Muscle of leg (tissue), 11 donors: ENCODE results near the gene ABCB11. TPM values are rescaled to one million over a fixed set of nuclear protein-coding genes. Genes with fewer than 3 reads are reported as not detected.
A peak's percentile ranks its signal among the peaks of the same experiment; 100 is the strongest.
"Not testable (repeated sequence)": the region's sequence is repeated elsewhere in the genome, so short reads cannot be mapped to it uniquely, and the experiment has no call there.

ENCODE experiments used
- DNase-seq: peaks from one replicate; pipeline ENCODE4 v3.0.0; 2013
- H3K27ac ChIP-seq: one replicate; pipeline ENCODE4 v1.5.1; 2013; ENCODE audit warnings: mild to moderate bottlenecking, low read length, control low read depth
- H3K27me3 ChIP-seq: one replicate; pipeline ENCODE4 v1.6.1; 2013; ENCODE audit warnings: low read length; ENCODE audit not compliant: control insufficient read depth, insufficient read depth
- H3K36me3 ChIP-seq: one replicate; pipeline ENCODE4 v1.6.1; 2013; ENCODE audit warnings: low read length; ENCODE audit not compliant: control insufficient read depth, insufficient read depth
- H3K4me1 ChIP-seq: one replicate; pipeline ENCODE4 v1.6.1; 2013; ENCODE audit warnings: low read length; ENCODE audit not compliant: control insufficient read depth, insufficient read depth
- H3K4me3 ChIP-seq: one replicate; pipeline ENCODE4 v1.5.1; 2013; ENCODE audit warnings: low read length, control low read depth
- H3K9me3 ChIP-seq: replicated peaks from 2 replicates; pipeline ENCODE4 v1.6.1; 2013; ENCODE audit warnings: low read depth, low read length; ENCODE audit not compliant: control insufficient read depth
- WGBS: methylation state at CpG from one replicate; pipeline ENCODE4 v1.1.5; 2013; ENCODE audit warnings: missing lambda C conversion rate; ENCODE audit not compliant: insufficient coverage; 5-methylcytosine and 5-hydroxymethylcytosine counted together
- polyA plus RNA-seq, 8 donors: library from polyadenylated mRNA; unstranded; fragments of 120-200 nt; gene quantifications; one replicate each; pipeline versions ENCODE4 v1.2.1 to v1.2.3, GENCODE V29; 2013; ENCODE audit warnings: inconsistent platforms in 1 of 8, low replicate concordance in 1 of 8; ENCODE audit not compliant: insufficient read length in 8 of 8, insufficient read depth in 1 of 8
- total RNA-seq: library from RNA; stranded (reverse); fragments of 120-200 nt; gene quantifications from one replicate; pipeline ENCODE4 v1.2.4, GENCODE V29; 2013

ABCB11 gene
- total and polyA plus RNA-seq, 9 donors = 0.04 to 0.27 (median 0.12) TPM; not detected in 3

DNA sequence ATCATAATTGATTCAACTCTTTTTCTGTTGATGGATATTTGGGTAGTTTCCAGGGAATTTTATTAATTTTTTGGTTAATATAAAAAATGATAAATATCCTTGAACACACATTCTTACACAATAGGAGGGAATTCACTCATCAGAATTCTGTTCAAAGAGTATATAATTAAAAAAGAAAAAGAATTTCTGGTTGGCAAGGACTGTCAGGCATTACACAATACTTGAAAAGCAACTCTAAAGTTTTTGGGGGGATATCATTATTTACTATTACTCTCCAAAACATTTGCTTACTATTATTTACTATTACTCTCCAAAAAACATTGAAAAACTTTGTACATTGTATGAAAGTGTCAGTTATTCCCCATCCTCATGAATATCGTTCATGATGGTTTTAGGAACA lies 92.1 kb downstream of the ABCB11 start:
- Histone ChIP-seq H3K4me3 (no peak overlapping the region), H3K9me3 (no peaks in the 10 kb centered on the region), H3K27ac (no peak overlapping the region), H3K36me3 (no peaks in the 10 kb centered on the region), H3K4me1 (no peaks in the 10 kb centered on the region), H3K27me3 (no peaks in the 10 kb centered on the region)
- WGBS = no CpG with 5 or more reads among the region's 1 CpG
- DNase-seq = no peak

- DNase-seq = no peak
- Histone ChIP-seq H3K9me3 (no peaks in the 10 kb centered on the region), H3K4me1 (no peaks in the 10 kb centered on the region), H3K4me3 (no peak overlapping the region), H3K27ac (no peak overlapping the region), H3K27me3 (no peaks in the 10 kb centered on the region), H3K36me3 (no peaks in the 10 kb centered on the region)
- WGBS = 88% methylated on average over 3 of the region's 14 CpGs
Measured at GRCh38 chr2:168935810-168936581, 95.1 kb downstream of the ABCB11 start.

DNA sequence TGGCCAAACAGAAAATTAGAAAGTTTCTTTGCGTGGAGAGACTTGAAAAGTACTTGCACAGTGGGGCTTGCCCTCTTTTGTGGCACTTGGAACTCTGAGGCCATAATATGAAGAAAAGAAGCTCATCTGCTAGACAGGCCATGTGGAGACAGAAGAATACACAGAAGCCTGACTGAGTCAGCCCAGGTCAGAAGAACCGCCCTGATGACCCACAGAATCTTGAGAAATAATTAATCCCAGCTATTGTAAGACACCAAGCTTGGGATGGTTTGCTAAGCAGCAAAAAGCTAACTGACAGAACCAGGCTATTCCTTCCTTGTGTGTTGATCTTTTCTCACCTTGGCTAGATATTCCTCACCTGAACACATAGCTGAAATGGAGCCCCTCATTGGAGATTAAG lies 96.3 kb downstream of the ABCB11 start:
- Histone ChIP-seq H3K9me3 (no peaks in the 10 kb centered on the region), H3K36me3 (no peaks in the 10 kb centered on the region), H3K27ac (no peak overlapping the region), H3K27me3 (no peaks in the 10 kb centered on the region), H3K4me3 (no peak overlapping the region), H3K4me1 (no peaks in the 10 kb centered on the region)
- 71% methylated on average over 1 of the region's 2 CpGs for WGBS
- no peak for DNase-seq

- not testable (repeated sequence) for H3K9me3 ChIP-seq, H3K4me3 ChIP-seq, H3K27ac ChIP-seq, H3K36me3 ChIP-seq, DNase-seq, H3K4me1 ChIP-seq, H3K27me3 ChIP-seq
- WGBS = 100% methylated on average over 2 of the region's 4 CpGs
Measured at GRCh38 chr2:168932174-168932573, 99.0 kb downstream of the ABCB11 start.

GRCh38 chr2:168930242-168930641 lies 100.9 kb downstream of the ABCB11 start:
- no peaks in the 10 kb centered on the region for H3K9me3 ChIP-seq
- WGBS = no CpG with 5 or more reads among the region's 1 CpG
- no peaks in the 10 kb centered on the region for H3K4me1 ChIP-seq
- H3K36me3 ChIP-seq = no peaks in the 10 kb centered on the region
- DNase-seq = no peak
- H3K4me3 ChIP-seq = no peak overlapping the region
- H3K27me3 ChIP-seq = no peaks in the 10 kb centered on the region
- no peak overlapping the region for H3K27ac ChIP-seq

DNA sequence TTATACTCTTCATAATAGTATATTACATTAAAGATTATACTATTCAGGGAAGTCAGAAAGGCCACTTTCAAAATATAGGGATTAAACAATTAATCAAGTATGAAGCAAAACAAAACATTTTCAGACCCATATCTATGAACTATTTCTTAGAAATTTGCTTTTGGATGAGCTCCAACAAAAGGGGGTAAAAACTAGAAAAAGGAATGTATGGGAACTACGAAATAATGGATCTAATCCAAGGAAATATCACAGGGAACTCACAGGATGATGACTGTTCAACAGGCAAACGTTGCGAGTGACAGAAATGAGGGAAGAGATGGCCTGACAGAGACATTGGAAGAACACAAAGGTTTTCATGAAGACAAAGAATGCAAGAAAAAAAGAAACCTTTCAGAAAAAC lies 102.1 kb downstream of the ABCB11 start:
- H3K36me3 ChIP-seq = no peaks in the 10 kb centered on the region
- H3K27me3 ChIP-seq = no peaks in the 10 kb centered on the region
- no peak overlapping the region for H3K4me3 ChIP-seq
- no peak for DNase-seq
- WGBS = 29% methylated on average over 1 of the region's 3 CpGs
- H3K9me3 ChIP-seq = no peaks in the 10 kb centered on the region
- H3K27ac ChIP-seq = no peak overlapping the region
- no peaks in the 10 kb centered on the region for H3K4me1 ChIP-seq

- no peaks in the 10 kb centered on the region for H3K36me3 ChIP-seq
- no peaks in the 10 kb centered on the region for H3K9me3 ChIP-seq
- no peaks in the 10 kb centered on the region for H3K4me1 ChIP-seq
- WGBS = no CpG with 5 or more reads among the region's 3 CpGs
- H3K27ac ChIP-seq = no peak overlapping the region
- DNase-seq = no peak
- H3K27me3 ChIP-seq = no peaks in the 10 kb centered on the region
- no peak overlapping the region for H3K4me3 ChIP-seq
Measured at GRCh38 chr2:168928113-168928831, 102.9 kb downstream of the ABCB11 start.

DNA sequence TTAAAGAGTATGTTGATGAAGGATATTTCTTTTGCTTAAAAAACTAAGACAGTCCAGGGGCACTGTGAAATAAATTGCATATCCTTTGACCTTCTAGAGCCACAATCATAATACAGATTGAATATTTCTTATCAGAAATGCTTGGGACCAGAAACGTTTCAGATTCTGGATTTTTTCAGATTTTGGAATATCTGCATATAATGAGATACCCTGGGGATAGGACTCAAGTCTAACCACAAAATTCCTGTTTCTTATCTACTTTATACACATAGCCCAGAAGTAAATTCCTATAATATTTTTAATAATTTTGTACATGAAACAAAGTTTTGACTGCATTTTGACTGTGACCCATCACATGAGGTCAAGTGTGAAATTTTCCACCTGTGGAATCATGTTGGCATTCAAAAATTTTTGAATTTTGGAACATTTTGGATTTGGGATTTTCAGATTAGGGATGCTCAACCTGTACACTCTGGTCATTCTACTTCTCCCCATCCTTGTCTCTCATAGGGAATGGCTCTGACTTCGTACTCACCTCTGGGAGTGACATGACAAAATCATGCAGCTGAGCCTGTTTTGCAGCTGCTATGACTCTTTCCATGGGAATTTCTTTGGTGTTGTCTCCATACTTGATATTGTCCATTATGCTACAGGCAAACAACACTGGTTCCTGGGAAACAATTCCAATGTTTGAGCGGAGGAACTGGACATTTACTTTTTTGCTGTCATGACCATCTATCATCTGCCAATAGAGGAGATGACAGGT lies 104.3 kb downstream of the ABCB11 start:
- Histone ChIP-seq H3K27me3 (no peaks in the 10 kb centered on the region), H3K9me3 (no peaks in the 10 kb centered on the region), H3K36me3 (no peaks in the 10 kb centered on the region), H3K4me3 (no peak overlapping the region), H3K4me1 (no peaks in the 10 kb centered on the region), H3K27ac (no peak overlapping the region)
- DNase-seq = no peak
- WGBS = no CpG with 5 or more reads among the region's 3 CpGs

DNA sequence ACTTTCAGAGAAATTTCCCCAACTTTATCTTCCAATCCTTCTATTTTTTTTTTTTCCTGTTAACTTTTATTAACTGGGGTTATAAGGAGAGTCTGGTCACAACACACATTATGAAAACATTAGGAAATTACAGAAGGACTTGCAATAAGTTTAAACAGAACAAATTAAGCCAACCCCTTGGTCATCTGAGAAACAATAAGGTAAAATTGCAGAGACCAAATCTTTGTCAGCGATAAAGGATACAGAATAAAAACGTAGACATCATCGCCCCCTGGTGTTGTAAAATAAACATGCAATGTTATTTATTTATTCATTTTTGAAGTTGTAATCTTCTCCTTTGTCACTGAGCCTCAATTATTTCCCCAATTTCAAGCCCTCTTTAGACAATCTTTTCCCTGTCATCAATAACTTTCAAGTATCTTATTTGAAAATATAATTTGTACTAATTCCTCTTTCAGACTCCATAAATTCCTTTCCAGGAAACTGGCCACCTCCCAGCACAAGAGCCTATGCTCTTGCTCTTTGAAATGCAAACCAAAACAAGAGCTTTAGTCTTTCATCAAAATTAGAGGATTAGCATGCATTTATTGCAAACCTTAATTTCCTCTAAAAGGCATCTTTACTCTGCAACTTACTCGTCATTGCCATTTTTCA lies 110.5 kb downstream of the ABCB11 start:
- DNase-seq = peak; percentile 40
- Histone ChIP-seq H3K27ac (no peak overlapping the region), H3K27me3 (no peaks in the 10 kb centered on the region), H3K9me3 (no peaks in the 10 kb centered on the region), H3K4me1 (no peaks in the 10 kb centered on the region), H3K4me3 (no peak overlapping the region), H3K36me3 (no peaks in the 10 kb centered on the region)
- WGBS = 80% methylated on average over 1 of the region's 4 CpGs

GRCh38 chr2:168916331-168916675 lies 114.8 kb downstream of the ABCB11 start:
- Histone ChIP-seq H3K27ac (no peak overlapping the region), H3K36me3 (no peaks in the 10 kb centered on the region), H3K9me3 (no peaks in the 10 kb centered on the region), H3K27me3 (no peaks in the 10 kb centered on the region), H3K4me1 (peaks cover 6% of the 10 kb centered on the region), H3K4me3 (no peak overlapping the region)
- no CpG with 5 or more reads among the region's 4 CpGs for WGBS
- no peak for DNase-seq
